ENCODE results near the gene TMEM141. TPM values are rescaled to one million over a fixed set of nuclear protein-coding genes. Genes with fewer than 3 reads are reported as not detected.
A peak's percentile ranks its signal among the peaks of the same experiment; 100 is the strongest.
"Not testable (repeated sequence)": the region's sequence is repeated elsewhere in the genome, so short reads cannot be mapped to it uniquely, and the experiment has no call there.

Gene TMEM141
- total RNA-seq, 1 experiment from 2014 or later = 32.7 TPM

GRCh38 chr9:136760424-136760823, 30.7 kb upstream of the TMEM141 start:
- no TSS peak for BruUV-seq (replicated peaks)
- Histone ChIP-seq H3K9me3 (ENCODE audit: low read depth, low read length, poor library complexity, severe bottlenecking) (no peaks in the 10 kb centered on the region), H3K27me3 (replicated peaks; ENCODE audit: insufficient read depth, low read depth, low read length, poor library complexity) (no peaks in the 10 kb centered on the region), H3K4me1 (ENCODE audit: insufficient read depth, low read length, poor library complexity, severe bottlenecking) (peaks cover 5% of the 10 kb centered on the region), H3K4me3 (ENCODE audit: low read depth, low read length, poor library complexity, severe bottlenecking) (no peak overlapping the region), H3K27ac (ENCODE audit: low read depth, low read length, poor library complexity, severe bottlenecking) (no peak overlapping the region), H3K36me3 (ENCODE audit: insufficient read depth, low read length, poor library complexity, severe bottlenecking) (no peaks in the 10 kb centered on the region)
- TF ChIP-seq EZH2 (IDR thresholded peaks at IDR 0.05; ENCODE audit: borderline replicate concordance, low read depth, low read length, poor library complexity, severe bottlenecking) (no peak), CTCF (conservative IDR thresholded peaks at IDR 0.05; ENCODE audit: low read depth, low read length) (no peak)
- intact Hi-C loops (cut with micrococcal nuclease; ENCODE audit: unreplicated experiment) = no loop called here
- POLR2A ChIA-PET (ENCODE audit: low non-redundant PET) = no interaction called here
- CTCF ChIA-PET = interaction anchor here (0.9 kb wide), 1 partner anchor 10 kb away, joined by 3 read pairs; no protein-coding TSS in a partner anchor
- DNase-seq (ENCODE audit: low spot score) = no peak

GRCh38 chr9:136760834-136761544, 30.2 kb upstream of the TMEM141 start:
- BruUV-seq (replicated peaks); H3K9me3 ChIP-seq (ENCODE audit: low read depth, low read length, poor library complexity, severe bottlenecking); intact Hi-C loops (cut with micrococcal nuclease; ENCODE audit: unreplicated experiment); H3K36me3 ChIP-seq (ENCODE audit: insufficient read depth, low read length, poor library complexity, severe bottlenecking); H3K27ac ChIP-seq (ENCODE audit: low read depth, low read length, poor library complexity, severe bottlenecking); H3K27me3 ChIP-seq (replicated peaks; ENCODE audit: insufficient read depth, low read depth, low read length, poor library complexity); H3K4me1 ChIP-seq (ENCODE audit: insufficient read depth, low read length, poor library complexity, severe bottlenecking); H3K4me3 ChIP-seq (ENCODE audit: low read depth, low read length, poor library complexity, severe bottlenecking); POLR2A ChIA-PET (ENCODE audit: low non-redundant PET): not testable (repeated sequence)
- peak; percentile 81 for DNase-seq (ENCODE audit: low spot score)
- TF ChIP-seq CTCF (conservative IDR thresholded peaks at IDR 0.05; ENCODE audit: low read depth, low read length) = peak; percentile 81
- CTCF ChIA-PET = interaction anchor here (0.6 to 0.9 kb wide), 2 partner anchors 11 to 232 kb away, joined by 3 read pairs; no protein-coding TSS in a partner anchor

- CTCF ChIA-PET = interaction anchor here (0.6 to 0.9 kb wide), 2 partner anchors 11 to 231 kb away, joined by 3 read pairs; no protein-coding TSS in a partner anchor
- intact Hi-C loops (cut with micrococcal nuclease; ENCODE audit: unreplicated experiment) = no loop called here
- no peaks in the 10 kb centered on the region for H3K27me3 ChIP-seq (replicated peaks; ENCODE audit: insufficient read depth, low read depth, low read length, poor library complexity)
- no peak overlapping the region for H3K27ac ChIP-seq (ENCODE audit: low read depth, low read length, poor library complexity, severe bottlenecking)
- peaks cover 5% of the 10 kb centered on the region for H3K4me1 ChIP-seq (ENCODE audit: insufficient read depth, low read length, poor library complexity, severe bottlenecking)
- no peaks in the 10 kb centered on the region for H3K9me3 ChIP-seq (ENCODE audit: low read depth, low read length, poor library complexity, severe bottlenecking)
- DNase-seq (ENCODE audit: low spot score) = no peak
- H3K36me3 ChIP-seq (ENCODE audit: insufficient read depth, low read length, poor library complexity, severe bottlenecking) = no peaks in the 10 kb centered on the region
- POLR2A ChIA-PET (ENCODE audit: low non-redundant PET) = no interaction called here
- H3K4me3 ChIP-seq (ENCODE audit: low read depth, low read length, poor library complexity, severe bottlenecking) = no peak overlapping the region
- TF ChIP-seq CTCF (conservative IDR thresholded peaks at IDR 0.05; ENCODE audit: low read depth, low read length) = no peak
- TF ChIP-seq EZH2 (IDR thresholded peaks at IDR 0.05; ENCODE audit: borderline replicate concordance, low read depth, low read length, poor library complexity, severe bottlenecking) = no peak
- no TSS peak for BruUV-seq (replicated peaks)
These were observed 29.6 kb upstream of the TMEM141 start for GRCh38 chr9:136761545-136761981.

All from A673 (cell line).